ENCODE data around the gene NEO1.

NEO1 gene

DNA sequence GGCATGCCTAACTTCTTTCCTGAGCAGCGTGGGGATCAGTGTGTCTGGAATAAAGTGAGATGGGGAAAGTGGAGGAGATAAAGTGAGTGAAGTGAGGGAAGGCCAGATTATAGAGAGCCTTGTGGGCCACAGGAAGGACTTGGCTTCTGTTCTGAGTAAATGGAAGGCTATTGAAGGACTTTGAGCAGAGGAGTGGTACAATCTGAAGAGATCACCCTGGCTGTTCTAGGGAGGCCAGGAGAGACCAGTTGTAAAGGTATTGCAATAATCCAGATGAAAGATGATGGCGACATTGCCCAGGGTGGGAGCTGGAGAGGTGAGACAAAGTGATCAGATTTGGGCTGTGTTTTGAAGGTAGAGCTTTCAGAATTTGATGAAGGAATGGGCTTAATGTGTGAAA is 46.8 kb upstream of the NEO1 start:
- Histone ChIP-seq H3K27ac (replicated peaks) (no peak overlapping the region), H3K27me3 (ENCODE audit: insufficient read depth, poor library complexity, severe bottlenecking) (peaks cover 2% of the 10 kb centered on the region), H3K4me3 (replicated peaks; ENCODE audit: insufficient read depth, low read length) (no peak overlapping the region)
- TF ChIP-seq, protein P1, sequence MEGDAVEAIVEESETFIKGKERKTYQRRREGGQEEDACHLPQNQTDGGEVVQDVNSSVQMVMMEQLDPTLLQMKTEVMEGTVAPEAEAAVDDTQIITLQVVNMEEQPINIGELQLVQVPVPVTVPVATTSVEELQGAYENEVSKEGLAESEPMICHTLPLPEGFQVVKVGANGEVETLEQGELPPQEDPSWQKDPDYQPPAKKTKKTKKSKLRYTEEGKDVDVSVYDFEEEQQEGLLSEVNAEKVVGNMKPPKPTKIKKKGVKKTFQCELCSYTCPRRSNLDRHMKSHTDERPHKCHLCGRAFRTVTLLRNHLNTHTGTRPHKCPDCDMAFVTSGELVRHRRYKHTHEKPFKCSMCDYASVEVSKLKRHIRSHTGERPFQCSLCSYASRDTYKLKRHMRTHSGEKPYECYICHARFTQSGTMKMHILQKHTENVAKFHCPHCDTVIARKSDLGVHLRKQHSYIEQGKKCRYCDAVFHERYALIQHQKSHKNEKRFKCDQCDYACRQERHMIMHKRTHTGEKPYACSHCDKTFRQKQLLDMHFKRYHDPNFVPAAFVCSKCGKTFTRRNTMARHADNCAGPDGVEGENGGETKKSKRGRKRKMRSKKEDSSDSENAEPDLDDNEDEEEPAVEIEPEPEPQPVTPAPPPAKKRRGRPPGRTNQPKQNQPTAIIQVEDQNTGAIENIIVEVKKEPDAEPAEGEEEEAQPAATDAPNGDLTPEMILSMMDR (IDR thresholded peaks at IDR 0.05; ENCODE audit: insufficient read depth, low read length) = no peak
- TF ChIP-seq GABPA (IDR thresholded peaks at IDR 0.05; ENCODE audit: low read depth) = no peak
- no peak for DNase-seq (ENCODE audit: low read depth in 1 of 2, low spot score in 1 of 2)

DNA sequence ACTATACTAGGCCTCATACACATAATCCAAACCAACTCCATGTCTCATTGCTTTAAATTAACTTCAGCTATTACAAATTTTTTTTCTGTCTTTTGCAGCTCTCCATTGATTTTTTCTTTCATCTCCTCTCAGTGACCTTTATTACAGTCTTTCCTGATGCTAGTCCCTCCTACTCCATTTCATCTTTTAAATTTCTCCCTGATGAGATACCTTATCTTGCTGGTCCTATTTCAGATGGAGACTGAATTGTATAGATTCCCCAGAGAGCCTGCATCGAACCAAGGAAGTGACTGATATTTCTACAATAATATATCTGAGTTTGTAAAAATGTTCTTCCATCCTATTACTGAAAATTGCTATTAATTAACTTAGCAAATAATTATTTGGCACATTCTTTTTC is 45.7 kb upstream of the NEO1 start:
- Histone ChIP-seq H3K4me3 (replicated peaks; ENCODE audit: insufficient read depth, low read length) (no peak overlapping the region), H3K27me3 (ENCODE audit: insufficient read depth, poor library complexity, severe bottlenecking) (peaks cover 2% of the 10 kb centered on the region), H3K27ac (replicated peaks) (no peak overlapping the region)
- no peak for DNase-seq (ENCODE audit: low read depth in 1 of 2, low spot score in 1 of 2)
- TF ChIP-seq, protein P2, sequence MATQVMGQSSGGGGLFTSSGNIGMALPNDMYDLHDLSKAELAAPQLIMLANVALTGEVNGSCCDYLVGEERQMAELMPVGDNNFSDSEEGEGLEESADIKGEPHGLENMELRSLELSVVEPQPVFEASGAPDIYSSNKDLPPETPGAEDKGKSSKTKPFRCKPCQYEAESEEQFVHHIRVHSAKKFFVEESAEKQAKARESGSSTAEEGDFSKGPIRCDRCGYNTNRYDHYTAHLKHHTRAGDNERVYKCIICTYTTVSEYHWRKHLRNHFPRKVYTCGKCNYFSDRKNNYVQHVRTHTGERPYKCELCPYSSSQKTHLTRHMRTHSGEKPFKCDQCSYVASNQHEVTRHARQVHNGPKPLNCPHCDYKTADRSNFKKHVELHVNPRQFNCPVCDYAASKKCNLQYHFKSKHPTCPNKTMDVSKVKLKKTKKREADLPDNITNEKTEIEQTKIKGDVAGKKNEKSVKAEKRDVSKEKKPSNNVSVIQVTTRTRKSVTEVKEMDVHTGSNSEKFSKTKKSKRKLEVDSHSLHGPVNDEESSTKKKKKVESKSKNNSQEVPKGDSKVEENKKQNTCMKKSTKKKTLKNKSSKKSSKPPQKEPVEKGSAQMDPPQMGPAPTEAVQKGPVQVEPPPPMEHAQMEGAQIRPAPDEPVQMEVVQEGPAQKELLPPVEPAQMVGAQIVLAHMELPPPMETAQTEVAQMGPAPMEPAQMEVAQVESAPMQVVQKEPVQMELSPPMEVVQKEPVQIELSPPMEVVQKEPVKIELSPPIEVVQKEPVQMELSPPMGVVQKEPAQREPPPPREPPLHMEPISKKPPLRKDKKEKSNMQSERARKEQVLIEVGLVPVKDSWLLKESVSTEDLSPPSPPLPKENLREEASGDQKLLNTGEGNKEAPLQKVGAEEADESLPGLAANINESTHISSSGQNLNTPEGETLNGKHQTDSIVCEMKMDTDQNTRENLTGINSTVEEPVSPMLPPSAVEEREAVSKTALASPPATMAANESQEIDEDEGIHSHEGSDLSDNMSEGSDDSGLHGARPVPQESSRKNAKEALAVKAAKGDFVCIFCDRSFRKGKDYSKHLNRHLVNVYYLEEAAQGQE (IDR thresholded peaks at IDR 0.05; ENCODE audit: insufficient replicate concordance, low read depth) = no peak
- no peak for TF ChIP-seq GABPA (IDR thresholded peaks at IDR 0.05; ENCODE audit: low read depth)
- no peak for TF ChIP-seq SPI1 (IDR thresholded peaks at IDR 0.05; ENCODE audit: borderline replicate concordance, low read depth)
- TF ChIP-seq POLR2AphosphoS5 (IDR thresholded peaks at IDR 0.05; ENCODE audit: low read depth) = no peak
- TF ChIP-seq, protein P1 (IDR thresholded peaks at IDR 0.05; ENCODE audit: insufficient read depth, low read length) = no peak

DNA sequence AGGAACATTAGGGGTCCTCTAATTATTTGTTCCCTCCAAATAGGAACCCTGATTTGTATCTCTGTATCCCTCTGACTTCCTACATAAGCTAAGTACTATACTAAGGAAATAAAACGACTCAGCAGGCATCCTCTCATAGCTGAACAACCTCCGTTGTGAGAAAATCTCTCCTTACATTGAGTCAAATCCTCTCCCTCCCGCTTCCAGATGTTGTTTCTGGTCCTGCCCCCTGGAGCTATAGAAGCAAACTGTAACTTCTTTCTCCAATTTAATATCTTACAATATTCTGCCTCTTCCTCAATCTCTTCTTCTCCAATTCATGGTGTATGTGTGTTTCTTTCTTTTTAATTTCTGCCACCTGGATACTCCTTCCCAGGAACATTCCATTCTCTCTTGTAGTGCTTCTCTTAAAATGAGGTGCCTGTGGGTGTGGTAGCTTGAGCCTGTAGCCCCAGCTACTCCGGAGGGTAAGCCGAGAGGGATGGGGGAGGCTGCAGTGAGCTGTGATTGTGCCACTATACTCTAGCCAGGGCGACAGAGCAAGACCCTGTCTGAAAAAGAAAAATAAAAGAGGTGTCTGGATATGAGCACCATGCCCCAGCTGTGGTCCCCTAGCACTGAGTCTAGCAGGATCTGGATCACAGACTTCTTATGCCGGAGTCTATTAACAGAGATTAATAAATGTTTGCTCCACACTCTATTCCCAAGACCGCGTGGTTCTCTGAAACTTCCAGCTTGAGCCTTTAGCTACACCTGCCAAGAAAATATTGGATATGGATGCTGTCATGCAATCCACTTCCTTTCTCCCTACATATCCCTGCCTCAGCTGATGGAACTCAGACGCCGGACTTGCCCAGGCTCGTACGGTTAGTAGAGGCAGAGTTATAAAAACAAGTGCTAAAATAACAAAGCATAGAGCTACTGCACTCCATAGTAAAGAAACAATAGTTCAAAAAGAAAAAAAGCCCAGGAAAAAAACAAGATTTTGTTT is 42.9 kb upstream of the NEO1 start:
- no peak for DNase-seq (ENCODE audit: low read depth in 1 of 2, low spot score in 1 of 2)
- Histone ChIP-seq H3K27ac (replicated peaks) (no peak overlapping the region), H3K27me3 (ENCODE audit: insufficient read depth, poor library complexity, severe bottlenecking) (peaks cover 2% of the 10 kb centered on the region), H3K4me3 (replicated peaks; ENCODE audit: insufficient read depth, low read length) (no peak overlapping the region)
- TF ChIP-seq POLR2AphosphoS5 (IDR thresholded peaks at IDR 0.05; ENCODE audit: low read depth) (no peak), GABPA (IDR thresholded peaks at IDR 0.05; ENCODE audit: low read depth) (no peak), SPI1 (IDR thresholded peaks at IDR 0.05; ENCODE audit: borderline replicate concordance, low read depth) (no peak)
- TF ChIP-seq, protein P1 (IDR thresholded peaks at IDR 0.05; ENCODE audit: insufficient read depth, low read length) = no peak
- TF ChIP-seq, protein P2 (IDR thresholded peaks at IDR 0.05; ENCODE audit: insufficient replicate concordance, low read depth) = no peak
